Transverse colon (tissue), 4 donors: ENCODE results near the gene SELP.
"Not testable (repeated sequence)": the region's sequence is repeated elsewhere in the genome, so short reads cannot be mapped to it uniquely, and the experiment has no call there.

Experiments
- EP300 ChIP-seq: sonication (generic); formaldehyde crosslinking; IDR thresholded peaks from one replicate; pipeline ENCODE4 v1.6.1; 2017; ENCODE audit warnings: antibody characterized with exemption, low read depth
- POLR2A ChIP-seq: fragments of 450-650 bp; IDR thresholded peaks from one replicate; pipeline ENCODE4 v1.6.1; 2016; ENCODE audit warnings: antibody characterized with exemption, mild to moderate bottlenecking, moderate library complexity
- POLR2AphosphoS5 ChIP-seq, 3 donors: sonication (generic); formaldehyde crosslinking; IDR thresholded peaks; one replicate each; pipeline ENCODE4 v1.6.1; 2016; ENCODE audit warnings: antibody characterized with exemption in 3 of 3
- TF ChIP-seq, protein P1 (sequence below), 5 experiments: fragments of 200-600 bp in 3 of 5; fragments of 450-650 bp in 2 of 5; sonication (generic) in 3 of 5; IDR thresholded peaks; 1 replicate in 2 of 5; 2 replicates in 3 of 5; pipeline ENCODE4 v1.5.1; 2016 to 2017; ENCODE audit warnings: antibody characterized with exemption in 5 of 5, inconsistent platforms in 3 of 5, mild to moderate bottlenecking in 2 of 5, moderate library complexity in 1 of 5

DNA sequence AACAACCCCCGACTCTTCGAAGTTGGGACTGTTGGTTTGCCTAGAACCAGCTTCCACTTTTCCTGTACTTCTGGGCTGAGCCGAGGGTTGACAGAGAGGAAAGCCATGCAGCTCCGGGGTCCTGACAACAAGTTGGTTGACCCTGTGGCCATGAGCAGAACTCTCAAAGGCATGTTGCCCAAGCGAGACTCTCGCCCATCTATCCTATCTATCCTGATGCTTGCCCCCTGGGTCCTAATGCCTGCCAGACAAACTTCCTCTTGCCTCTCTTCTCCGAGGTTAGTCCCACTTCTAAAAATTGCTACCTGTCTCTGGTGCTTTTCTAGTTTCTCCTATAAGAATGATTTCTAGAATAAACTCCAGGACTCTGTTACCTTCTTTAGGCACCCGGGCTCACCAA lies 32.8 kb upstream of the SELP start:
- TF ChIP-seq, protein P1, sequence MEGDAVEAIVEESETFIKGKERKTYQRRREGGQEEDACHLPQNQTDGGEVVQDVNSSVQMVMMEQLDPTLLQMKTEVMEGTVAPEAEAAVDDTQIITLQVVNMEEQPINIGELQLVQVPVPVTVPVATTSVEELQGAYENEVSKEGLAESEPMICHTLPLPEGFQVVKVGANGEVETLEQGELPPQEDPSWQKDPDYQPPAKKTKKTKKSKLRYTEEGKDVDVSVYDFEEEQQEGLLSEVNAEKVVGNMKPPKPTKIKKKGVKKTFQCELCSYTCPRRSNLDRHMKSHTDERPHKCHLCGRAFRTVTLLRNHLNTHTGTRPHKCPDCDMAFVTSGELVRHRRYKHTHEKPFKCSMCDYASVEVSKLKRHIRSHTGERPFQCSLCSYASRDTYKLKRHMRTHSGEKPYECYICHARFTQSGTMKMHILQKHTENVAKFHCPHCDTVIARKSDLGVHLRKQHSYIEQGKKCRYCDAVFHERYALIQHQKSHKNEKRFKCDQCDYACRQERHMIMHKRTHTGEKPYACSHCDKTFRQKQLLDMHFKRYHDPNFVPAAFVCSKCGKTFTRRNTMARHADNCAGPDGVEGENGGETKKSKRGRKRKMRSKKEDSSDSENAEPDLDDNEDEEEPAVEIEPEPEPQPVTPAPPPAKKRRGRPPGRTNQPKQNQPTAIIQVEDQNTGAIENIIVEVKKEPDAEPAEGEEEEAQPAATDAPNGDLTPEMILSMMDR (IDR thresholded peaks at IDR 0.05): not testable (repeated sequence)
- not testable (repeated sequence) for TF ChIP-seq POLR2AphosphoS5 (IDR thresholded peaks at IDR 0.05); EP300; POLR2A
